Activated CD8-positive, alpha-beta T cell treated with anti-CD3 and anti-CD28 coated beads, Interleukin-2, amount 10 ng/mL, durations not matched to agents 7 days and 5 days (primary cell): ENCODE data around the gene CYB5A. TPM values are rescaled to one million over a fixed set of nuclear protein-coding genes. Genes with fewer than 3 reads are reported as not detected.
A peak's percentile ranks its signal among the peaks of the same experiment; 100 is the strongest.
"Not testable (repeated sequence)": the region's sequence is repeated elsewhere in the genome, so short reads cannot be mapped to it uniquely, and the experiment has no call there.

Experiments used
- ATAC-seq: fragments of 150-1000 bp; cut with Tn5 transposase; one replicate; pipeline ENCODE4 v1.10.0; 2021; ENCODE audit warnings: moderate library complexity
- CTCF ChIA-PET: fragments of 350-600 bp; sonication (Branson Sonifier 250); formaldehyde crosslinking; loops from one replicate; lab custom pipeline; 2021; ENCODE audit warnings: antibody characterized with exemption; lab: Charles Lee
- POLR2A ChIA-PET: fragments of 350-600 bp; sonication (Branson Sonifier 250); formaldehyde crosslinking; loops from one replicate; lab custom pipeline; 2021; ENCODE audit warnings: antibody characterized with exemption; lab: Charles Lee
- DNase-seq: peaks from one replicate; pipeline ENCODE4 v3.0.0-alpha.2; 2020
- H3K27ac Mint-ChIP-seq: one replicate; pipeline ENCODE4 v1.8.0; 2021; ENCODE audit warnings: mild to moderate bottlenecking, mixed read lengths
- H3K27me3 Mint-ChIP-seq: one replicate; pipeline ENCODE4 v1.8.0; 2021; ENCODE audit warnings: low read depth, mixed read lengths
- H3K36me3 Mint-ChIP-seq: one replicate; pipeline ENCODE4 v1.8.0; 2021; ENCODE audit warnings: low read depth, mixed read lengths
- H3K4me1 Mint-ChIP-seq: one replicate; pipeline ENCODE4 v1.8.0; 2021; ENCODE audit warnings: low read depth, mixed read lengths
- H3K4me3 Mint-ChIP-seq: one replicate; pipeline ENCODE4 v1.8.0; 2021; ENCODE audit warnings: mild to moderate bottlenecking, mixed read lengths
- H3K9me3 Mint-ChIP-seq: one replicate; pipeline ENCODE4 v1.8.0; 2022; ENCODE audit warnings: mixed read lengths; ENCODE audit not compliant: insufficient read depth
- total RNA-seq, 2 experiments: library from RNA; stranded (reverse); gene quantifications; one replicate each; pipeline ENCODE4 v1.2.3, GENCODE V29; 2021

CYB5A gene
- total RNA-seq, 2 experiments from 2014 or later: 28.7 to 31.3 TPM

- DNase-seq: no peak
- no peaks in the 10 kb centered on the region for H3K27me3 Mint-ChIP-seq
- no peak for ATAC-seq
- peak overlapping the region; percentile 87 for H3K4me3 Mint-ChIP-seq
- no peaks in the 10 kb centered on the region for H3K9me3 Mint-ChIP-seq
- peaks cover 2% of the 10 kb centered on the region for H3K36me3 Mint-ChIP-seq
- ChIA-PET CTCF (interaction anchor here (1.3 kb wide), 1 partner anchor 201 kb away, joined by 4 read pairs; no protein-coding TSS in a partner anchor), POLR2A (no interaction called here)
- peaks cover 13% of the 10 kb centered on the region for H3K4me1 Mint-ChIP-seq
- H3K27ac Mint-ChIP-seq: peak overlapping the region; percentile 9
Measured at GRCh38 chr18:74292541-74292858, 737 bp upstream of the CYB5A start.

DNA sequence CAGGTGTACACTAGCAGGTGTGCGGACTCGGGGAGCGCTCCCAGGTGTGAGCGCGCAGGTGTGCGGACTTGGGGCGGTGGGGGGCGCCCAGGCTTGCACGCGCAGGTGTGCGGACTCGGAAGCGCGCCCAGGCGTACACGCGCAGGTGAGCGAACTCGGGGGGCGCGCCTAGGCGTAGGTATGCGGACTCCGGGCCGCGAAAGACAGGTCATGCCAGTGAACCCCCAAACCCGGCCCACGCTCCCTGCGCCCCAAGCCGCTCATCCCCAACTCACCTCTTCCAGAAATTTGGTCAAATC is 342 bp downstream of the CYB5A start:
- peak overlapping the region; percentile 62 for H3K27ac Mint-ChIP-seq
- CTCF ChIA-PET: interaction anchor here (1.0 kb wide), 1 partner anchor 51 kb away, joined by 3 read pairs; no protein-coding TSS in a partner anchor
- H3K9me3 Mint-ChIP-seq: no peaks in the 10 kb centered on the region
- H3K4me3 Mint-ChIP-seq: peak overlapping the region; percentile 87
- H3K4me1 Mint-ChIP-seq: peaks cover 13% of the 10 kb centered on the region
- POLR2A ChIA-PET: no interaction called here
- no peak for DNase-seq
- H3K27me3 Mint-ChIP-seq: no peaks in the 10 kb centered on the region
- H3K36me3 Mint-ChIP-seq: peaks cover 2% of the 10 kb centered on the region
- no peak for ATAC-seq

DNA sequence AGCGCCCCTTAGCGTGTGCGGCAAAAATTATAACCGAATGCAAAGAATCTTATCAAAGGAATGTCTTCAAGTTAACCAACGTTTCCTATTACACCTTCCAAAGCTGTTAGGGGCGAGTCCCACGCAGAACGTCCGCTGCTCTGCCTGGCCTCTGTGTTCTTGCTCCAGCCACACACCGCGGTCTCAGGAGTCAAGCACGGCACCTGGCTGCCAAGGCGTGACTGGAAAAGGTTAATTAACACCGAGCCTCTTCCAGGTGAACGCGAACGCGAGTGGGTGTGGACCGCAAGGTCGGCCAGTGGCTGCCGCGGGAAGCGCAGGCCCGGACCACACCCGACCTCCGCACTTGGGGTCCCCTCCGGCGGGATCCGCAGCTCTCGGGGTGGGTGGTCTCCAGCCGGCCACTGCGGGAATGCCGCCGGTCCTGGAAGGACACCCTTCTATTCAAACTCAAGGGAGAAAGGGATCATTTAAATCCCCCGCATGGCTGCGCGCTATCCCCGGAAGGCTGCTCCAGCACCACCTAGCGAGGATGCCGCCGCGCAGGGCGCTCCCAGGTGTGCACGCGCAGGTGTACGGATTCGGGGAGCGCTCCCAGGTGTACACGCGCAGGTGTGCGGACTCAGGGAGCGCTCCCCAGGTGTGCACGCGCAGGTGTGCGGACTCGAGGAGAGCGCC is 830 bp downstream of the CYB5A start:
- ATAC-seq: no peak
- peak overlapping the region; percentile 87 for H3K4me3 Mint-ChIP-seq
- H3K4me1 Mint-ChIP-seq: peaks cover 13% of the 10 kb centered on the region
- no peak for DNase-seq
- CTCF ChIA-PET: interaction anchor here (1.0 to 1.3 kb wide), 2 partner anchors 19 to 51 kb away, joined by 3 to 4 read pairs; no protein-coding TSS in a partner anchor
- H3K27me3 Mint-ChIP-seq: no peaks in the 10 kb centered on the region
- POLR2A ChIA-PET: no interaction called here
- H3K27ac Mint-ChIP-seq: no peak overlapping the region
- peaks cover 2% of the 10 kb centered on the region for H3K36me3 Mint-ChIP-seq
- no peaks in the 10 kb centered on the region for H3K9me3 Mint-ChIP-seq

- no peaks in the 10 kb centered on the region for H3K9me3 Mint-ChIP-seq
- POLR2A ChIA-PET: no interaction called here
- H3K36me3 Mint-ChIP-seq: peaks cover 2% of the 10 kb centered on the region
- DNase-seq (no peak), ATAC-seq (no peak)
- H3K27ac Mint-ChIP-seq: no peak overlapping the region
- no peaks in the 10 kb centered on the region for H3K27me3 Mint-ChIP-seq
- peak overlapping the region; percentile 87 for H3K4me3 Mint-ChIP-seq
- CTCF ChIA-PET: interaction anchor here (1.3 kb wide), 1 partner anchor 20 kb away, joined by 4 read pairs; no protein-coding TSS in a partner anchor
- peaks cover 13% of the 10 kb centered on the region for H3K4me1 Mint-ChIP-seq
Measured at GRCh38 chr18:74290021-74290420, 1.7 kb downstream of the CYB5A start.

DNA sequence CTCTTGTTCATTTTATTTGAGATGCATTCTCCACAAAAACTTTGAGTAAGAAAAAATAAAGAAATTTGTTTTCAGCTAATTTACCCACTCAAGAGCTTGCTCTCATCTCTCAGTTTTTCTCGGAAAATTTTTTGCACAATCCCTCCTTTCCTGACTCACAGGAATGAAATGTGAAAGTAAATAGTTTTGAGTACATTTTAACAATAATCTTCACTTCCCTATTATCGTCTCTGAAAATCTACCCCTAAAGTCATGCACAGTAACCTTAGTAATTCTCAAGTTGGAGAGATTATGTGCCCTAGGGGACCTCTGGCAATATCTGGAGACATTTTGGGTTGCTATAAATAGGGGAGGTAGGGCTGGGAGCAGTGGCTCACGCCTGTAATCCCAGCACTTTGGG is 2.6 kb downstream of the CYB5A start:
- ChIA-PET POLR2A (no interaction called here), CTCF (interaction anchor here (0.7 kb wide), 1 partner anchor 24 kb away, joined by 3 read pairs; no protein-coding TSS in a partner anchor)
- Mint-ChIP-seq H3K9me3 (no peaks in the 10 kb centered on the region), H3K27ac (no peak overlapping the region), H3K4me1 (peaks cover 13% of the 10 kb centered on the region), H3K36me3 (peaks cover 2% of the 10 kb centered on the region), H3K27me3 (no peaks in the 10 kb centered on the region), H3K4me3 (no peak overlapping the region)
- no peak for ATAC-seq
- no peak for DNase-seq

DNA sequence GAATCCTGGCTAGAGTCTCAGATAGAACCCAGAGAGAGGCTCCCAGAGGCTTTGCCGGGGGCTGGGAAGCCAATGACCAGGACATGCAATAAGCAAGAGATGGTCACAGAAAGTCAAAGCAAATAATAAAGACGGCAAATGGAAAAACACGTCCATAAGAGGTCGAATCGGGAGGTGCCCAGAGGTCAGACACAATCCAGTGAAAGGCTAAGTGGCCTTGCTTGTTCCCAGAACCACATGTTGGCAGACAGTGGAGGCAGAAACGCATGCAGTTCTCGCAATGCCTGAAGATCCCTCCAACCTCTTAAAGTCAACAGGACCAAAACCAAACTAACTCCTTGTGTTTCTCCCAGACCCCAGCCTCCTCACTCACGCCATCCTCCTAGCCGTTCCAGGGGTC is 3.0 kb downstream of the CYB5A start:
- DNase-seq (no peak), ATAC-seq (no peak)
- ChIA-PET POLR2A (no interaction called here), CTCF (interaction anchor here (0.7 to 1.4 kb wide), 2 partner anchors 21 to 24 kb away, joined by 3 read pairs; no protein-coding TSS in a partner anchor)
- Mint-ChIP-seq H3K4me3 (no peak overlapping the region), H3K27ac (no peak overlapping the region), H3K27me3 (no peaks in the 10 kb centered on the region), H3K4me1 (peaks cover 13% of the 10 kb centered on the region), H3K36me3 (peaks cover 2% of the 10 kb centered on the region), H3K9me3 (no peaks in the 10 kb centered on the region)

GRCh38 chr18:74288041-74288440 is 3.7 kb downstream of the CYB5A start:
- no peaks in the 10 kb centered on the region for H3K9me3 Mint-ChIP-seq
- ChIA-PET CTCF (interaction anchor here (1.2 to 1.4 kb wide), 2 partner anchors 14 to 22 kb away, joined by 3 to 4 read pairs; no protein-coding TSS in a partner anchor), POLR2A (no interaction called here)
- peaks cover 2% of the 10 kb centered on the region for H3K36me3 Mint-ChIP-seq
- DNase-seq (no peak), ATAC-seq (no peak)
- no peaks in the 10 kb centered on the region for H3K27me3 Mint-ChIP-seq
- no peak overlapping the region for H3K27ac Mint-ChIP-seq
- no peak overlapping the region for H3K4me3 Mint-ChIP-seq
- H3K4me1 Mint-ChIP-seq: peaks cover 18% of the 10 kb centered on the region

DNA sequence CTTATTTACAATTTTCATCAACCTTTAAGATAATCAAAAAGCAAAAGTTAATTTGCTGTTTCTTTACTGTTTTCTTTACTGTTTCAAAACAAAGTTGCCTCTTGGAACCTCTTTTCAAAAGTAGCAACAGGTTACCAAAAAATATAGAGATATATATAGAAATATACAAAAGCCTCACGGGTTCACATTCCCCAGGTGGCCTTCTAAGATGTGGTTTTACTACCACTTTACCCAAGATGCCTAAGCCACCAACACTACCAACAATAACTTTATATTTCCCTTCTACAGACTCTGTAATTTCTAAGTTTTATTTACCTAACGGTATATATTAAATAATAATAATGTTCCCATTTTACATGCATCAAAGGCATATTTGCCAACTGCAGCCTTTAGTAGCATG is 4.9 kb downstream of the CYB5A start:
- peaks cover 2% of the 10 kb centered on the region for H3K36me3 Mint-ChIP-seq
- ATAC-seq (no peak), DNase-seq (no peak)
- CTCF ChIA-PET: no interaction called here
- H3K9me3 Mint-ChIP-seq: no peaks in the 10 kb centered on the region
- POLR2A ChIA-PET: no interaction called here
- no peaks in the 10 kb centered on the region for H3K27me3 Mint-ChIP-seq
- no peak overlapping the region for H3K27ac Mint-ChIP-seq
- peaks cover 23% of the 10 kb centered on the region for H3K4me1 Mint-ChIP-seq
- H3K4me3 Mint-ChIP-seq: no peak overlapping the region

GRCh38 chr18:74286106-74286855 is 5.5 kb downstream of the CYB5A start:
- DNase-seq: no peak
- Mint-ChIP-seq H3K4me3 (no peak overlapping the region), H3K36me3 (no peaks in the 10 kb centered on the region), H3K27ac (no peak overlapping the region), H3K27me3 (no peaks in the 10 kb centered on the region), H3K4me1 (peaks cover 25% of the 10 kb centered on the region), H3K9me3 (no peaks in the 10 kb centered on the region)
- CTCF ChIA-PET: interaction anchor here (1.3 kb wide), 1 partner anchor 207 kb away, joined by 3 read pairs; no protein-coding TSS in a partner anchor
- no peak for ATAC-seq
- POLR2A ChIA-PET: no interaction called here

GRCh38 chr18:74285583-74285982 is 6.2 kb downstream of the CYB5A start:
- H3K9me3 Mint-ChIP-seq, ATAC-seq, DNase-seq, H3K36me3 Mint-ChIP-seq, H3K4me3 Mint-ChIP-seq, H3K27ac Mint-ChIP-seq, H3K27me3 Mint-ChIP-seq: not testable (repeated sequence)
- H3K4me1 Mint-ChIP-seq: peaks cover 24% of the 10 kb centered on the region
- ChIA-PET POLR2A (interaction anchor here (0.6 kb wide), 1 partner anchor 81 kb away, joined by 3 read pairs; no protein-coding TSS in a partner anchor), CTCF (interaction anchor here (1.3 kb wide), 1 partner anchor 208 kb away, joined by 3 read pairs; no protein-coding TSS in a partner anchor)

DNA sequence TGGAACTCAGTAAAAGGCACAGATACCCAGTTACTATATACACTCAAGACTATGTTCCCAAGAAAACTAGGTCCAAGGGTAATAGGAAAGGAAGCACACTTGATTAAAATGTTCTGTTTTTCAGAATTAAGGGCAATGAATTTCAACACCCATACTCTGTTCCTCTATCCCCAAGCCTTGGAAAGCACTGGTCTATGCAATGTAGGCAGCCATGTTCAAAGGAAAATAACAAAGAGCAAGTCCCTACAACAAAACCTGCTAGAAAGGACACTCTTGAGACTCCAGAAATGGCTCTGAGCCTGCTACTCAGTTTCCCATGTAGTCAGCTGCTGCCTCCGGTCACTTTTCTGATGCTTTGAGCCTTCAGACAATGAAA is 6.8 kb downstream of the CYB5A start:
- no peaks in the 10 kb centered on the region for H3K27me3 Mint-ChIP-seq
- DNase-seq: no peak
- H3K9me3 Mint-ChIP-seq: no peaks in the 10 kb centered on the region
- ChIA-PET CTCF (interaction anchor here (1.3 kb wide), 1 partner anchor 209 kb away, joined by 3 read pairs; no protein-coding TSS in a partner anchor), POLR2A (interaction anchor here (0.6 kb wide), 1 partner anchor 81 kb away, joined by 3 read pairs; no protein-coding TSS in a partner anchor)
- no peak for ATAC-seq
- no peak overlapping the region for H3K27ac Mint-ChIP-seq
- no peaks in the 10 kb centered on the region for H3K36me3 Mint-ChIP-seq
- H3K4me1 Mint-ChIP-seq: peaks cover 22% of the 10 kb centered on the region
- no peak overlapping the region for H3K4me3 Mint-ChIP-seq
